GM12878 (cell line): ENCODE data around the gene GPR52. TPM values are rescaled to one million over a fixed set of nuclear protein-coding genes. Genes with fewer than 3 reads are reported as not detected.

Experiments
- ATAC-seq: fragments of 200-7000 bp; cut with Tn5 transposase; 3 replicates; pipeline ENCODE4 v1.9.1; 2020; ENCODE audit warnings: mild to moderate bottlenecking, moderate library complexity
- BruUV-seq: library from RNA; stranded (reverse); fragments of 400-500 nt; replicated peaks from 2 replicates; lab custom pipeline; 2021; lab: Mats Ljungman, UMichigan
- CTCF ChIA-PET: fragments of 300-600 bp; sonication (Branson Sonifier 250); formaldehyde crosslinking; extraction: SDS; loops from one replicate; lab custom pipeline; 2021; ENCODE audit warnings: inconsistent platforms; lab: Yijun Ruan, JAX
- POLR2A ChIA-PET: fragments of 350-600 bp; formaldehyde crosslinking; extraction: SDS; loops from one replicate; lab custom pipeline; 2021; ENCODE audit warnings: inconsistent platforms; lab: Charles Lee
- RAD21 ChIA-PET: fragments of 300-600 bp; sonication (Branson Sonifier 250); formaldehyde crosslinking; loops from one replicate; lab custom pipeline; 2023; ENCODE audit warnings: antibody characterized with exemption; ENCODE audit not compliant: unreplicated experiment; lab: Charles Lee
- SMC1A ChIA-PET: fragments of 300-600 bp; sonication (Branson Sonifier 250); formaldehyde crosslinking; loops from one replicate; lab custom pipeline; 2023; ENCODE audit not compliant: unreplicated experiment, uncharacterized antibody; lab: Charles Lee
- DNase-seq: peaks from one replicate; pipeline ENCODE4 v3.0.0-alpha.2; 2011; ENCODE audit warnings: low read depth, low spot score
- FAIRE-seq: peaks from 3 replicates; lab custom pipeline; 2011; peaks lifted over from hg19 to GRCh38; lab: Jason Lieb, UNC
- H2AFZ ChIP-seq: 2 replicates; pipeline ENCODE4 v1.6.0; 2011; ENCODE audit warnings: low read depth, low read length, control low read depth; ENCODE audit not compliant: control insufficient read depth
- H3K27ac ChIP-seq: 2 replicates; pipeline ENCODE4 v1.5.1; 2011; ENCODE audit warnings: control low read depth; ENCODE audit not compliant: control insufficient read depth, insufficient read depth
- H3K27me3 ChIP-seq, 2 experiments: replicated peaks in 1 of 2; 2 replicates each; pipeline versions ENCODE4 v1.6.0 to v1.6.1; 2011; ENCODE audit warnings: low read length in 1 of 2; ENCODE audit not compliant: control insufficient read depth in 2 of 2, insufficient read depth in 2 of 2
- H3K36me3 ChIP-seq, 2 experiments: 2 replicates each; pipeline ENCODE4 v1.5.1; 2011; ENCODE audit warnings: low read length in 1 of 2; ENCODE audit not compliant: control insufficient read depth in 2 of 2, insufficient read depth in 2 of 2
- H3K4me1 ChIP-seq: 2 replicates; pipeline ENCODE4 v1.6.1; 2011; ENCODE audit warnings: mild to moderate bottlenecking, low read length, moderate library complexity, mixed read lengths; ENCODE audit not compliant: control insufficient read depth, insufficient read depth
- H3K4me2 ChIP-seq: 2 replicates; pipeline ENCODE4 v1.6.0; 2011; ENCODE audit warnings: control low read depth; ENCODE audit not compliant: control insufficient read depth, insufficient read depth
- H3K4me3 ChIP-seq: fragments of 200-600 bp; sonication (generic); 2 replicates; pipeline ENCODE4 v1.5.1; 2016
- H3K79me2 ChIP-seq: 2 replicates; pipeline ENCODE4 v1.6.0; 2011; ENCODE audit warnings: low read length; ENCODE audit not compliant: control insufficient read depth, insufficient read depth
- H3K9ac ChIP-seq: 2 replicates; pipeline ENCODE4 v1.8.0; 2011; ENCODE audit warnings: low read length, control low read depth, mixed read lengths; ENCODE audit not compliant: control insufficient read depth, insufficient read depth
- H3K9me3 ChIP-seq: replicated peaks from 3 replicates; pipeline ENCODE4 v1.5.1; 2011; ENCODE audit warnings: mild to moderate bottlenecking, low read length; ENCODE audit not compliant: control insufficient read depth, insufficient read depth
- H4K20me1 ChIP-seq: 2 replicates; pipeline ENCODE4 v1.6.0; 2011; ENCODE audit not compliant: control insufficient read depth, insufficient read depth
- CBX3 ChIP-seq: fragments of 200-600 bp; sonication (generic); IDR thresholded peaks from 2 replicates; pipeline ENCODE4 v1.6.1; 2016; ENCODE audit warnings: low read depth, borderline replicate concordance
- E4F1 ChIP-seq: fragments of 450-650 bp; IDR thresholded peaks from 2 replicates; pipeline ENCODE4 v1.6.1; 2018; ENCODE audit warnings: borderline replicate concordance, mild to moderate bottlenecking; ENCODE audit not compliant: partially characterized antibody
- NFIC ChIP-seq: IDR thresholded peaks from 2 replicates; pipeline ENCODE4 v1.6.1; 2012; ENCODE audit warnings: low read depth, mild to moderate bottlenecking, inconsistent platforms, low read length, moderate library complexity
- SPI1 ChIP-seq: IDR thresholded peaks from 2 replicates; pipeline ENCODE4 v1.6.1; 2011; ENCODE audit warnings: low read depth, mild to moderate bottlenecking, low read length, moderate library complexity, borderline replicate concordance; ENCODE audit not compliant: insufficient read depth
- YY1 ChIP-seq: IDR thresholded peaks from 2 replicates; pipeline ENCODE4 v1.6.1; 2011; ENCODE audit warnings: low read depth, mild to moderate bottlenecking, low read length
- WGBS: methylation state at CpG from one replicate; pipeline ENCODE4 v1.1.6; 2016; ENCODE audit warnings: low lambda C conversion rate; ENCODE audit not compliant: insufficient replicate concordance, insufficient coverage; ENCODE audit errors: missing lambda C conversion rate; 5-methylcytosine and 5-hydroxymethylcytosine counted together
- in situ Hi-C: fragments of 300-500 bp; cut with MboI; formaldehyde crosslinking; loops from 9 replicates; pipeline ENCODE4 v1.14.3; 2018; ENCODE audit warnings: mixed read lengths
- intact Hi-C: fragments of 100-400 bp; cut with micrococcal nuclease; formaldehyde crosslinking; loops from one replicate; pipeline ENCODE4 v1.14.2; 2022; ENCODE audit not compliant: unreplicated experiment
- polyA plus RNA-seq, 11 experiments: library from polyadenylated mRNA; depleted of rRNA in 4 of 11; unstranded in 6 of 11; stranded (reverse) in 5 of 11; fragments of >200 nt; fragmentation: Nextera tagmentation in 4 of 11; fragmentation: Illumina TruSeq in 1 of 11; extraction: Ambion mirVana in 4 of 11; extraction: Trizol in 1 of 11; gene quantifications; 1 replicate in 1 of 11; 2 replicates in 10 of 11; pipeline versions ENCODE4 v1.2.1 to v1.2.3, GENCODE V29; 2011 to 2016; ENCODE audit warnings: inconsistent platforms in 2 of 11, missing spikeins in 2 of 11, low read depth in 1 of 11
- total RNA-seq, 4 experiments: library from RNA; depleted of rRNA in 3 of 4; stranded (reverse); fragments of >200 nt in 3 of 4; fragmentation: Illumina TruSeq in 1 of 4; extraction: Trizol in 1 of 4; gene quantifications; 2 replicates each; pipeline versions ENCODE4 v1.2.1 to v1.2.3, GENCODE V29; 2013 to 2021

Gene GPR52
- total and polyA plus RNA-seq, 10 of the 15 experiments (the other 5 are each of a cell fraction or from before 2014, with no cell fraction given) = 0.20 to 16.4 (median 3.2) TPM; not detected in 4

DNA sequence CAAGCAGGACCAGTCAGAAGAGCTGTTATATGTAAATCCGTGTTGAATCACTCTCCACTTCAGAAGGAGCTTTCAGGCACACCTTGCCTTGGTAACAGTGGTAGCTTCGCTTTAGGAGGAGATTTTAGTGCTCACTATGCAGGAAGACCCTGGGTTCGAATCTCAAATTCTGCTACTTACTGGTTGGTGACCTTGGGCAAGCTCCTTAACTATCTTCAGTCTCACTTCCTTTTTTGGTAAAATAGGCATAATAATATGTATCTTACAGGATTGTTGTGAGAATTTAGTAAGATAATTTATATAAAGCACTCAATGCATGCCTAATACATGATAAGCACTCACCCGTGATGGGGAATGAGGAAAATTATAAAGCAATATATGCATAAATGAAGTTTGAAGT lies 46.7 kb upstream of the GPR52 start:
- CTCF ChIA-PET = interaction anchor here (1.5 kb wide), 1 partner anchor 15 kb away, joined by 3 read pairs; no protein-coding TSS in a partner anchor
- POLR2A ChIA-PET = interaction anchor here (0.5 kb wide), 1 partner anchor 477 kb away, joined by 3 read pairs; no protein-coding TSS in a partner anchor
- H3K9me3 ChIP-seq = no peaks in the 10 kb centered on the region; the same call in 2 of the 3 replicates
- in situ Hi-C loops = no loop called here
- peaks cover 0 to 14% of the 10 kb centered on the region in 2 experiments; a peak in 1 of 4 replicates for H3K36me3 ChIP-seq
- TF ChIP-seq NFIC = no peak
- TF ChIP-seq SPI1 = peak; percentile 58
- no peak for TF ChIP-seq E4F1
- TF ChIP-seq CBX3 = no peak
- TF ChIP-seq YY1 = no peak
- no peak overlapping the region for H3K4me2 ChIP-seq
- 97% methylated on average over 4 of the region's 4 CpGs for WGBS
- no peak overlapping the region for H3K27ac ChIP-seq
- ATAC-seq (no peak), FAIRE-seq (no peak), DNase-seq (no peak)
- no TSS peak for BruUV-seq
- SMC1A ChIA-PET = interaction anchor here (0.6 kb wide), 1 partner anchor 248 kb away, joined by 3 read pairs; no protein-coding TSS in a partner anchor
- no peak overlapping the region for H3K4me3 ChIP-seq
- intact Hi-C loops = no loop called here
- H2AFZ ChIP-seq = no peak overlapping the region
- RAD21 ChIA-PET = no interaction called here
- H3K9ac ChIP-seq = no peak overlapping the region
- no peaks in the 10 kb centered on the region for H3K79me2 ChIP-seq
- no peaks in the 10 kb centered on the region for H3K27me3 ChIP-seq
- H4K20me1 ChIP-seq = no peaks in the 10 kb centered on the region
- no peaks in the 10 kb centered on the region for H3K4me1 ChIP-seq
